Testis (tissue), 5 donors: ENCODE measurements around the gene C18orf32. TPM values are rescaled to one million over a fixed set of nuclear protein-coding genes. Genes with fewer than 3 reads are reported as not detected.
A peak's percentile ranks its signal among the peaks of the same experiment; 100 is the strongest.

Experiments
- DNase-seq: peaks from one replicate; pipeline ENCODE4 v3.0.0-alpha.2; 2019
- H3K27ac ChIP-seq, 2 donors: fragments of 200-600 bp; sonication (generic); one replicate each; pipeline ENCODE4 v1.5.1; 2019
- H3K27me3 ChIP-seq: fragments of 200-600 bp; sonication (generic); one replicate; pipeline ENCODE4 v1.5.1; 2019
- H3K36me3 ChIP-seq: fragments of 200-600 bp; sonication (generic); one replicate; pipeline ENCODE4 v1.5.1; 2017; ENCODE audit warnings: low read depth; ENCODE audit errors: missing control alignments
- H3K4me1 ChIP-seq: fragments of 200-600 bp; sonication (generic); one replicate; pipeline ENCODE4 v1.5.1; 2019
- H3K4me3 ChIP-seq, 2 donors: fragments of 200-600 bp; sonication (generic); one replicate each; pipeline ENCODE4 v1.5.1; 2017 to 2019
- H3K9me3 ChIP-seq: fragments of 200-600 bp; sonication (generic); one replicate; pipeline ENCODE4 v1.5.1; 2017
- CTCF ChIP-seq, 3 experiments: fragments of 450-650 bp in 2 of 3; fragments of 200-600 bp in 1 of 3; sonication (generic) in 1 of 3; IDR thresholded peaks; one replicate each; pipeline ENCODE4 v1.5.1; 2016 to 2019; ENCODE audit warnings: antibody characterized with exemption in 3 of 3, mild to moderate bottlenecking in 2 of 3, moderate library complexity in 1 of 3
- POLR2A ChIP-seq: fragments of 450-650 bp; IDR thresholded peaks from one replicate; pipeline ENCODE4 v1.6.1; 2017; ENCODE audit warnings: antibody characterized with exemption, mild to moderate bottlenecking, moderate library complexity
- WGBS, 2 donors: methylation state at CpG; one replicate each; pipeline ENCODE4 v1.1.5; 2018; 5-methylcytosine and 5-hydroxymethylcytosine counted together
- intact Hi-C: fragments of 100-400 bp; cut with DNase I; formaldehyde crosslinking; loops from one replicate; pipeline ENCODE4 v1.15.1; 2023; ENCODE audit warnings: low total_unique reads
- long read RNA-seq, 2 donors: transcript quantifications; one replicate each; lab custom pipeline, GENCODE V29; 2026
- polyA plus RNA-seq: library from polyadenylated mRNA; stranded (reverse); fragments of 350-450 nt; fragmentation: Illumina TruSeq; extraction: RNeasy Lipid Tissue Mini Kit (QIAGEN cat#74804); gene quantifications from one replicate; pipeline ENCODE4 v1.2.3, GENCODE V29; 2014; ENCODE audit warnings: low read depth, low replicate concordance; ENCODE audit not compliant: insufficient read depth
- total RNA-seq, 2 donors: library from RNA; depleted of rRNA; stranded (reverse); fragments of >200 nt; gene quantifications; one replicate each; pipeline ENCODE4 v1.2.3, GENCODE V29; 2016

C18orf32 gene
- total RNA-seq (10 to 100 TPM; 51.0 to 60.6 TPM), polyA plus RNA-seq (80.9 TPM)
- long read RNA-seq, donor 1, full-length matches to known transcripts, result 54 of 54 reads
- long read RNA-seq, donor 1, partial matches to known transcripts, result 0 of 54 reads
- long read RNA-seq, donor 1, other reads (novel, unspliced or antisense), result 0 of 54 reads
- long read RNA-seq, donor 2, full-length matches to known transcripts, result 50 of 50 reads
- long read RNA-seq, donor 2, partial matches to known transcripts, result 0 of 50 reads
- long read RNA-seq, donor 2, other reads (novel, unspliced or antisense), result 0 of 50 reads

GRCh38 chr18:49486953-49487710 is at the start of gene C18orf32:
C18orf32 (minus strand) TSS chr18:49487234; CDS start chr18:49483748, 3,486 bp downstream.
- TF ChIP-seq CTCF (IDR thresholded peaks at IDR 0.05) (no peak), POLR2A (peak; percentile 92)
- peak within 1 kb of the TSS; percentile 90 to 96 for H3K27ac ChIP-seq
- intact Hi-C loops, result no loop called here
- H3K27me3 ChIP-seq, result no peaks in the 10 kb centered on the region
- peak; percentile 96 for DNase-seq
- peaks cover 13% of the 10 kb centered on the region for H3K4me1 ChIP-seq
- no peaks in the 10 kb centered on the region for H3K36me3 ChIP-seq
- H3K9me3 ChIP-seq, result no peaks in the 10 kb centered on the region
- WGBS, 2 donors, result 2 to 3% methylated on average over 35 to 58 of the region's 69 CpGs
- peak within 1 kb of the TSS; percentile 77 to 97 for H3K4me3 ChIP-seq

- H3K27me3 ChIP-seq, result no peaks in the 10 kb centered on the region
- H3K4me3 ChIP-seq, result no peak overlapping the region
- no peaks in the 10 kb centered on the region for H3K36me3 ChIP-seq
- 85 to 98% methylated on average over 1 of the region's 1 CpG for WGBS, 2 donors
- no peaks in the 10 kb centered on the region for H3K9me3 ChIP-seq
- H3K27ac ChIP-seq, result no peak overlapping the region
- no peak for TF ChIP-seq POLR2A
- TF ChIP-seq CTCF (IDR thresholded peaks at IDR 0.05), result no peak
- intact Hi-C loops, result no loop called here
- no peaks in the 10 kb centered on the region for H3K4me1 ChIP-seq
- no peak for DNase-seq
Measured at GRCh38 chr18:49534846-49535601, 48.0 kb upstream of the C18orf32 start.

GRCh38 chr18:49531678-49532153 is 44.7 kb upstream of the C18orf32 start:
- intact Hi-C loops, result no loop called here
- Histone ChIP-seq H3K36me3 (no peaks in the 10 kb centered on the region), H3K27ac (no peak overlapping the region), H3K27me3 (no peaks in the 10 kb centered on the region), H3K9me3 (no peaks in the 10 kb centered on the region), H3K4me1 (no peaks in the 10 kb centered on the region), H3K4me3 (no peak overlapping the region)
- TF ChIP-seq CTCF (IDR thresholded peaks at IDR 0.05) (no peak), POLR2A (no peak)
- no peak for DNase-seq
- 74 to 90% methylated on average over 10 of the region's 10 CpGs for WGBS, 2 donors

GRCh38 chr18:49529596-49529995 is 42.6 kb upstream of the C18orf32 start:
- H3K4me1 ChIP-seq, result no peaks in the 10 kb centered on the region
- intact Hi-C loops, result no loop called here
- no peak overlapping the region for H3K4me3 ChIP-seq
- H3K27ac ChIP-seq, result no peak overlapping the region
- TF ChIP-seq CTCF (IDR thresholded peaks at IDR 0.05), result no peak
- TF ChIP-seq POLR2A, result no peak
- no peaks in the 10 kb centered on the region for H3K36me3 ChIP-seq
- WGBS, 2 donors, result 73 to 81% methylated on average over 3 of the region's 3 CpGs
- H3K9me3 ChIP-seq, result no peaks in the 10 kb centered on the region
- H3K27me3 ChIP-seq, result no peaks in the 10 kb centered on the region
- no peak for DNase-seq
